Glutamatergic neuron (in vitro differentiated cells): Measurements from ENCODE around the gene OLAH. TPM values are rescaled to one million over a fixed set of nuclear protein-coding genes. Genes with fewer than 3 reads are reported as not detected.

Experiments used
- DNase-seq: peaks from one replicate; pipeline ENCODE4 v3.0.0; 2022
- H3K27ac Mint-ChIP-seq: one replicate; pipeline ENCODE4 v1.8.0; 2020; ENCODE audit warnings: mild to moderate bottlenecking, mixed read lengths, inconsistent platforms; ENCODE audit not compliant: unreplicated experiment
- H3K27me3 Mint-ChIP-seq: one replicate; pipeline ENCODE4 v1.8.0; 2020; ENCODE audit warnings: mild to moderate bottlenecking, moderate library complexity, mixed read lengths, inconsistent platforms; ENCODE audit not compliant: unreplicated experiment
- H3K36me3 Mint-ChIP-seq: one replicate; pipeline ENCODE4 v1.8.0; 2020; ENCODE audit warnings: mild to moderate bottlenecking, mixed read lengths, inconsistent platforms; ENCODE audit not compliant: unreplicated experiment
- H3K4me1 Mint-ChIP-seq: one replicate; pipeline ENCODE4 v1.8.0; 2020; ENCODE audit warnings: mild to moderate bottlenecking, low read depth, mixed read lengths, inconsistent platforms; ENCODE audit not compliant: unreplicated experiment
- H3K4me3 Mint-ChIP-seq: one replicate; pipeline ENCODE4 v1.8.0; 2020; ENCODE audit warnings: mild to moderate bottlenecking, mixed read lengths, inconsistent platforms; ENCODE audit not compliant: unreplicated experiment
- H3K9me3 Mint-ChIP-seq: one replicate; pipeline ENCODE4 v1.8.0; 2020; ENCODE audit warnings: mild to moderate bottlenecking, moderate library complexity, mixed read lengths, inconsistent platforms; ENCODE audit not compliant: unreplicated experiment
- CTCF ChIP-seq: fragments of 200-600 bp; sonication (generic); IDR thresholded peaks from one replicate; pipeline ENCODE4 v1.5.0; 2021; ENCODE audit not compliant: partially characterized antibody, unreplicated experiment
- total RNA-seq: library from RNA; stranded (reverse); fragmentation: NEBNext Ultra II Directional; extraction: Animal tissue kit (Norgen Biotek cat#: 25700); gene quantifications from one replicate; pipeline ENCODE4 v1.2.1, GENCODE V29; 2021; ENCODE audit not compliant: unreplicated experiment

OLAH gene
- total RNA-seq, 1 donor from 2014 or later: not detected

- Mint-ChIP-seq H3K4me3 (no peak overlapping the region), H3K27ac (no peak overlapping the region), H3K36me3 (no peaks in the 10 kb centered on the region), H3K27me3 (no peaks in the 10 kb centered on the region), H3K9me3 (no peaks in the 10 kb centered on the region), H3K4me1 (no peaks in the 10 kb centered on the region)
- no peak for TF ChIP-seq CTCF
- DNase-seq: no peak
Observed at GRCh38 chr10:15046626-15047025, 2.9 kb downstream of the OLAH start.

GRCh38 chr10:15049533-15049932, 5.8 kb downstream of the OLAH start:
- no peak for DNase-seq
- no peaks in the 10 kb centered on the region for H3K9me3 Mint-ChIP-seq
- TF ChIP-seq CTCF: no peak

GRCh38 chr10:15052121-15052520, 8.4 kb downstream of the OLAH start:
- H3K27me3 Mint-ChIP-seq: peaks cover 2% of the 10 kb centered on the region
- no peak for DNase-seq
- H3K9me3 Mint-ChIP-seq: no peaks in the 10 kb centered on the region
- H3K27ac Mint-ChIP-seq: no peak overlapping the region
- H3K36me3 Mint-ChIP-seq: no peaks in the 10 kb centered on the region
- H3K4me1 Mint-ChIP-seq: no peaks in the 10 kb centered on the region
- no peak overlapping the region for H3K4me3 Mint-ChIP-seq
- no peak for TF ChIP-seq CTCF

More at GRCh38 chr10:15049533-15049932, 5.8 kb downstream of the OLAH start:
- H3K4me1 Mint-ChIP-seq: no peaks in the 10 kb centered on the region
- no peaks in the 10 kb centered on the region for H3K36me3 Mint-ChIP-seq
- H3K27ac Mint-ChIP-seq: no peak overlapping the region
- no peak overlapping the region for H3K4me3 Mint-ChIP-seq
- no peaks in the 10 kb centered on the region for H3K27me3 Mint-ChIP-seq

GRCh38 chr10:15053061-15053460, 9.3 kb downstream of the OLAH start:
- Mint-ChIP-seq H3K36me3 (no peaks in the 10 kb centered on the region), H3K9me3 (no peaks in the 10 kb centered on the region), H3K4me3 (no peak overlapping the region), H3K27ac (no peak overlapping the region), H3K4me1 (no peaks in the 10 kb centered on the region), H3K27me3 (peaks cover 2% of the 10 kb centered on the region)
- no peak for DNase-seq
- no peak for TF ChIP-seq CTCF

- Mint-ChIP-seq H3K4me3 (no peak overlapping the region), H3K27ac (no peak overlapping the region), H3K4me1 (no peaks in the 10 kb centered on the region), H3K36me3 (peaks cover 5% of the 10 kb centered on the region), H3K27me3 (peaks cover 2% of the 10 kb centered on the region), H3K9me3 (peaks cover 3% of the 10 kb centered on the region)
- no peak for DNase-seq
- TF ChIP-seq CTCF: no peak
Observed at GRCh38 chr10:15058689-15059088, 14.9 kb downstream of the OLAH start.
